ENCODE results near the gene DTNB. TPM values are rescaled to one million over a fixed set of nuclear protein-coding genes. Genes with fewer than 3 reads are reported as not detected.
A peak's percentile ranks its signal among the peaks of the same experiment; 100 is the strongest.

The DTNB gene
- total RNA-seq, 1 donor from 2014 or later, result 2.9 TPM

DNA sequence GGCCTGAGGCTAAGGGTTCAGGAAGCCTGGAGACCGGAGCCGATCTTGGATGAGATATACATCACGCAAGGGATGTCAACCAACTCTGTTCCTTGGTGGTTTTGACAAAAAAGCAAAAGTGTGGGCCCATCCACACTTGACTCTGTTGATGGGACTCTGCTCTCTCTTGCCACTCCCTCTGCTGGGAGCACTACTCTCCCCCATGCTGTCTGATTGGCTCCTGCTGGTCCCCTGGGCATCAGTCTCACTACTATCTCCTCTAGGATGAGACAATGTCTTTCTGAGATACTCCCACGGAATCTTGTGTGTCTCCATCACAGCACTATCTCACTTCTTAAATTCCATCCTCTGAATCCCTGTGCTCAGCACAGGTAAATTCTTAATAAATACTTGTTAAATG lies 274.8 kb downstream of the DTNB start:
- no peak for DNase-seq (ENCODE audit: low read depth)

DNA sequence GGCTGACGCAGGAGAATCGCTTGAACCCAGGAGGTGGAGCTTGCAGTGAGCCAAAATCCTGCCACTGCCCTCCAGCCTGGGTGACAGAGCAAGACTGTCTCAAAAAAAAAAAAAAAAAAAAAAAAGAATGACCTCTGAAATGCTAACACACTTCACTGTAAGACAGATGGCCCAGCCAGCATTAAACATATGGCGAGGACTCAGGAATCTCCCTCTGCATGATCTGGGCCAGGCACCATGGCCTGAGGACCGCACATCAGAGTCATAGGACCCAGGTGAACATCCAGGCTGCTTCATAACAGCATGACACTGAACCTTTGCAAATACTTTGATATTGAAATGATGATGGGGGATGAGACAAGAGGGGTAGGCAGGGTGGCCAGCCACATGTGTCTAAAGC lies 275.6 kb downstream of the DTNB start:
- DNase-seq (ENCODE audit: low read depth), result no peak

DNA sequence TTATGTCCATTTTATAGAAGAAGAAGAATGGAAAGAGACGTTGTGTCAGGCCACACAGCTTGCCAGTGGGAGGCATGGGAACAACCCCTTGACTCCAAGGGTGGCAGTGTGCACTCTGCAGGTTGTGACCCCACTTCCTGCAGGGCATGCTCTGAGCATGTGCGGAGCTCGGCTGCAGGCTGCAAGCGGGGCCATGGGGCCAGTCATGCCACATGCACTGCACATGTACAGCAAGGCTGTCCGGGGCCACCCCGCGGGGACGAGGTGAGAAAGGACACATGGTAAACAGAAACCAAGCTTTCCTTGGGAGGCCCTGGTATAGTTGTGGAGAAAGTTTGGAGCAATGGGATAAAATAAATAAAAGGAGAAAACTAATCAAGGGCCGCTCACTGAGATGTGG lies 284.2 kb downstream of the DTNB start:
- DNase-seq (ENCODE audit: low read depth), result no peak

DNA sequence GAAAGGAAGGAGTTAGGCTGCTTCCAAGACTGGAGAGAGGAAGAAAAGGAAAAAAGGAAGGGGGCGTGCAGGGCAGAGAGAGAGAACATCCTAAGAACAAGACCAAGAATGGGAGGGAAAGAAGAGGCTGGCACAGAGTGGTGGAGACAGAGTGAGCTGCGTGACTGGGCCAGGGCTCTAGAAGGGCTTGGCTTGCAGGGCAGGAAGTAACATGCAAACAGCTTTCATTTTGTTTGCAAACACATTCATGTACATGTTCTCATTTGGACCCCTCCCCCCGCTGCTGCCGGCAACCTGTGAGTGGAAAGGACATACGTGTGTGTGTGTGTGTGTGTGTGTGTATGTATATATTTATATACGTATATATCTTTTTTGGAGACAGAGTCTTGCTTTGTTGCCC lies 284.9 kb downstream of the DTNB start:
- DNase-seq (ENCODE audit: low read depth), result no peak

DNA sequence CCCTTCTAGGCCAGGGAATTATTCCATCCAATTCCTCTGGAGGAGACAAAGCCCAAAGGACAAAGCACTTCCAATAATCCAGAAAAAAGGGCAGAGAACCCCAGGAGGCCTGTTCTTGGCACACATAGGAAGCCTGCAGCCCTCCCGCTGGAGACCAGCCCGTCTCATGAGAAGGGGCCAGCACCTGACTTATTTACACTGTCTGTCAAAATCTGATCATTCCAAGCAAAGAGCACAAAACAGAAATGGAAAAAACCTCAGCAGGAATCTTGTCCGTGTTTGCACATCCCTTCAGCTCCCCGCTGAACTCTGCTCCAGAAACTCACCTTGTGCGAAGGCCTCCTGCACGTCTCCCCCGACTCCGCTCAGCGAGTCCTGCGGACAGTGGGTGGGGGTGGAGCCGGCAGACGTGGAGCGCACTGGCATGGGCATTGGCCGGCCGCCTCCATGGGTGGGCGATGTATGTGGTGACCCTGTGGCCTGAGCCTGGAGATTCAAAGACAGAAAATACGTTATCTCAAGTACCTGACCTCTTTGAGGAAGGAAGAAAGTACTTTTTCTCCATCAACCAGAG lies 285.4 kb downstream of the DTNB start:
- no peak for DNase-seq (ENCODE audit: low read depth)

DNA sequence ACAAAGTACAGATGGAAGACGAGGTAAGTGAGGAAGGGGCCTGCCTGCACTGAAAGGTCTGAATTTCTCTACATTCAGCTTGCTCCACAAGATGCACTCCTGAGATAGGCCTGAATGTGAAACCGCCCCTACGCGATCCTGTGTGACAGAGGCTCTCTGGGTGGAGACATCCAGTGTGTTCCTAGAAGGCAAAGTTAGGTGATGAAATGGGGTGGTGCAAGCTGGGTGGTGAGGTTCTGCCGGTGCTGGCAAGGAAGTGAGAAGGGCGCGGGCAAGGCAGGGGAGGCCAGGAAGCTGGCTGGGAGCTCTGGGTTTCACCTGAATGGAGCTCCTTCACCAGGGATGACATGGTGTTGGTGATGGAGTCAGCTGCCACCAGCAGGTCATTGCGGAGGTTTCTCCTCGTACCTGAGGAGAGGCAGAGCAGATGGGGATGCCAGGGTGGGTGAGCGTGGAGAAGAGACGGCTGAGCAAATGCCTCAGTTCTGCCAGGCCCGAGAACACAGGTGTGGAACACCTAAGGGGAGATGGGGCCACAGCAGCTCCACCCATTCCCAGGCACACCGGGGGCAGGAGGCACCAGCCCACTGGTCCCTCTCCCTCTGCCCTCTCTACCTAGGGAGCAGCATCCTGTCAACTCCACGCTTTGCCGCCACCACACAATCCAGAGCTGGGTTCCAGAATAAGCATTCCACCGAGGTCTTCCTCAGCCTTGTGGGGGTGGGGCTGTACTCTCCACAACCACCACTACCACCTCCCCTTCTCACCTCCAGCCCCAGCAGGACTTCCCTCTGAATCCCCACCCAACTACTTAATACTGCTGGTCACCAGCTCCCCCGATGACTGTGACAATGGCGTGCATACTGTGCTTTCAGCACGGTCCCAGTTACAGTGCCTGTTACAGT lies 286.2 kb downstream of the DTNB start:
- no peak for DNase-seq (ENCODE audit: low read depth)

- no peak for DNase-seq (ENCODE audit: low read depth)
Measured at GRCh38 chr2:25385910-25386309, 287.5 kb downstream of the DTNB start.

GRCh38 chr2:25383806-25384205 lies 289.6 kb downstream of the DTNB start:
- DNase-seq (ENCODE audit: low read depth), result no peak

- no peak for DNase-seq (ENCODE audit: low read depth)
Measured at GRCh38 chr2:25381502-25381901, 291.9 kb downstream of the DTNB start.

DNA sequence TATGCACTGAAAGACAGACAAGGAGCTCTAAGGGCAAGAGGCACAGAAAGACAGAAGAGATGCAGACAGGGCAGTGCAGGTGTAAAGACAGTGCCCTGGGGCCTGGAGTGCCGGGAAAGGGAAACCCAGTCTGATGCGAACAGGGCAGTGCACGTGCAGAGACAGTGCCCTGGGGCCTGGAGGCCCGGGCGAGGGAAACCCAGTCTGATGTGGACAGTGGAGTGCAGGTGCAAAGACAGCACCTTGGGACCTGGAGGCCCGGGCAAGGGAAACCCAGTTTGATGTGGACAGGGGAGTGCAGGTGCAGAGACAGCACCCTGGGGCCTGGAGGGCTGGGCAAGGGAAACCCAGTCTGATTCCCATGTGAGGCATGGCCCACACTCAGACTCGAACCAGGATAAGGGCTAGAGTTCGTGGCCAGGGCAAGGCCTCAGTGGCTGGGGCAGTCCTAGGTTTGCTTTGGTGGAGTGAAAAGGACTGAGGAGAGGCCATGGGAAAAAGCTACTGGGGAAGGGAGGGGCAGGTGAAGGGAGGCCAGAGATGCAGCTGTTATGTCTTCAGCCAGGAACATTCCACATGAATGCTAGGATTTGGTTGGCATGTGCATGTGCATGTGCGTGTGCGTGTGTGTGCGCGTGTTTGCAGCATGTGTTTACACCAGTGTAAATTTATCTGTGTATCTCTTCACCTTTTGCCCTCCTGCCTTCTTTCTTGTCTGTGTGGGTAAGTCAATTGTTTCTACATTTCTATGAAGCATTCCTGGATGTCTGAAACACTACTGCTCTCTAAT lies 292.6 kb downstream of the DTNB start:
- DNase-seq (ENCODE audit: low read depth), result peak; percentile 81

- DNase-seq (ENCODE audit: low read depth), result no peak
Measured at GRCh38 chr2:25380023-25380422, 293.4 kb downstream of the DTNB start.

GRCh38 chr2:25379535-25379934 lies 293.8 kb downstream of the DTNB start:
- DNase-seq (ENCODE audit: low read depth), result no peak

DNA sequence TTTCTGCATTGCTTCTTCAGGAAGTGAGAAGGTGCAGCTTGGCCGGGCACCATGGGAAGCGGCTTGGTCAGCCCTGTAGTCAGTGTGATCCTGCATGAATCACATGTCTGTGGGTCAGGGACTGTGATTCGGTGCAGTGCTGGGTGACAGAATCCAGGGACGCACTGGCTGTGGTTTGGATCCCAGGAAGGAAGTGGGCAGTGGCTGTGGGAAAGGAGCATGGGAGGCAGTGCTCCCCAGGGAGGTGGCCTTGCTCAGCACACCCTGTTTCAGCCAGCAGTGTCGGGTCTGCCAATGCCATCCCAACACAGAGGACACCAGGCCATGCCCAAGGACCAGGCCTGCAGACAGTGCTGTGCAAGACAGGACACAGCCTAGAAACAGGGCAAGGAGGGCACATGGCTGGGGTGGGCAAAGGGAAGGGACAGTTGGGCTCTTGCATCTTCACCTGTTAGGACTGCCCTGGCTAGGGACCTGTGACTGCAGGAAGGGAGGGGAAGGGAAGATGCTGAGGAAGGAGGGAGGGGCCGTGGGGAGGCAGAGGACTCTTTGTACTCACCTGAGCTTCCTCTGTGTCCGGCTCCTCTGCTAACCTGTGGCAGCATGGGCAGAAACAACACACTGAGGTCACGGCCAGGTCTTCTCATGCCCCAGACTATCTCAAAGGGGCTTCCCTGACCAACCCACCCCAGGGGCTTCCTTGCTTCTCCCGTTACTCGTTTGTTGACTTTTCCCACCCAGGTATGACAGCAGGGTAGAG lies 294.5 kb downstream of the DTNB start:
- peak; percentile 43 for DNase-seq (ENCODE audit: low read depth)

GRCh38 chr2:25377822-25378421 lies 295.5 kb downstream of the DTNB start:
- no peak for DNase-seq (ENCODE audit: low read depth)

DNA sequence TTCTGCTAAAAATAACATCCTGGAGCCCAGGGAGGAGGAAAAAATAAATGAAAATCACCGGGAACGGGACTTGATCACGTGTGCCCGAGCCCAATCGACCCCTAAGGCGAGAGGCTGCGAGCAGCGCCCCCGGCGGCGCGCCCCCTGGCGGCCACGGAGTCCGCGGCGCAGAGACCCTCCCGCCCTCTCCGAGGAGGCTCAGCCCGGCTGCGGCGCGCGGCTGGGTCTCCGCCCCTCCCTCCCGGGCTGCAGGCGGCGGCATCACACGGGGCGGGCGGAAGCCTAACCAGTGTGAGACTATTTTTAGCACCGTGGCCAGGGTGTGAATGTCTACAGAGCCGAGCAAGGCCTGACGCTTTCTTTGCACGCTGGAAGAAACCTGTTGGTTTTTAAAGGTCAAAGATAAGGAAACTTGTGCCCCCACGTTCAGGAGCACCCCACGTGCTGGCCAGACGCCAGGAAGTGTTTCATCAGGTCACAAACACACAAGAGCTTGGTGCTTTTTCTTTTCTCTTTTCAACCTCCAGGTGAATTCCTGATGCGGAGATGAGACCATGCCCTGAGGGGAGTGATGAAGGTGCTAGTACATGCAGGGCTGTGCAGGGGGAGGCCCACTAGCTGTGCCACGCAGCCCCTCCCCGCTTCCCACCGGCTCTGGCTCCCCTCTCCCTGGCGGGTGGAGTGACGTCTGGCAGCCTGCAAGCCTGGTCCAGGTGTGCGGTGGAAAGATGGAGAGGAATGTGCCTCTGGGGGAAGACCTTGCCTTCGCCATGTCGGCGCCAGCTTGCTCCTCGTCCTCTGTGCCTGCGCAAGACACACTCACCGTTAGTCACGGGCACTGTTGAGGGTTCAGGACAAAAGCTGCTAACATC lies 296.4 kb downstream of the DTNB start:
- peak; percentile 92 for DNase-seq (ENCODE audit: low read depth)

DNA sequence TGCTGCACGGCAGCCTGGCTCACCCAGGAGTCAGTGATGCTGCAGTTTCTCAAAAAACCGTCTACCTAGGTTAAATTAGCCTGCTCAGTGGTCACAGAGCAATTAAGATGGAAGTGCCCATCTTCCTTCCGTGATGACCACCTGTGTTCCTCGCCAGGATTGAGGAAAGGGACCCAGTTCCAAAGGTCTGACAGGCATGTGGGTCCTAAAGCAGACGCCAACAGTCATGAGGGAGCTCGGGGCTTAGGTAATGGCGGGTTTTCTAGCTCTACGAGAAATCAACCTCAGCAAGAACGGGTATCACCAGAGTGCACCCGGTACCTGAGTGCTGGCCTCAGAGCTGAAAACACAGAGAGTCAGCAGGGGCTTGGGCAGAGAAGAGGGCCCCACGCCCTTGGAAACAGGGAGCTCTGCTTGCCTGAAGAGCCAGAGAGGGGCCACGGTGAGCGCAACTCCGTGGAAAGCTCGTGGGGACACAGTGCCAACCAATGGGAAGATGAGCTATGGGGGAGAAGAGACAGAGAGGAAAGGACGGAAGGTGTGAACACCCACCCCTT lies 297.3 kb downstream of the DTNB start:
- DNase-seq (ENCODE audit: low read depth), result no peak

- no peak for DNase-seq (ENCODE audit: low read depth)
Measured at GRCh38 chr2:25375371-25375988, 297.9 kb downstream of the DTNB start.

DNA sequence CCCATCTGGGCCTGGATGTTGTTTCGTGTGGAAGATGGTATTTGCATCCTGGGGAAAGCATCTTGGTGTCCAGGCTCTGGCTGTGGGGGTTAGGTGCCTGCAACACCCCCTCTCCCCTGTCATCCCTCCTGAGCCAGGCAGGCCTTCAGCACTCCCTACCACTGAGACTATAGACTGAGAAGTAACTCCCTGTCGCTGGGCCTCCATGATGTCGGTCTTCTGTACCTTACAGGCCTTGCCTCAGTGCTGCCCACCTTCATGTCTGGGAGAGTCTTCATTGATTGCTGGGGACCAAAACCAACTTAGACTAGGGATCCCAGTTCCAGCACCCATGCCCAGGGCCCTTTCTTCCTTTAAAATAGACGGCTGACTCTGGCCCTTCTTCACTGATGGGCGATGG lies 298.6 kb downstream of the DTNB start:
- no peak for DNase-seq (ENCODE audit: low read depth)

DNA sequence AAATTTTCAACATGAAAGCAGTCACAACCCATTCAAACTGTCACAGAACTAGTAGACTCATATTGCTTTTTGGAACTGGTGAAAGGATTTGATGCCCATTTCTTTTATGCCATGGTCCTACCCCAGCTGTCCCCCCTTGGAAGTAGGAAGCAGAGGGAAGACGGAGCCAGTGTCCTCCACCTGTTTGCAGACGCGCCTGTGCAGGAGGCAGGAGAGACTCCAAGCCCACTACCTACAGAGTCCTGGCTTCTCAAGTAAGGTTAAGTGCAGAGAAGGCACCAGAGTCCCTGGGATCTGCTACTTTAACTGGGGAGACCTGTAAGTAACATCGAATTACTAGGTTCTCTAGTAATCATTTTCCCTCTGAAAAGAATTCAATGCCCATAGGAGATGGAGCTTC lies 299.0 kb downstream of the DTNB start:
- no peak for DNase-seq (ENCODE audit: low read depth)
